ENCODE data around the gene ICAM1.

DNA sequence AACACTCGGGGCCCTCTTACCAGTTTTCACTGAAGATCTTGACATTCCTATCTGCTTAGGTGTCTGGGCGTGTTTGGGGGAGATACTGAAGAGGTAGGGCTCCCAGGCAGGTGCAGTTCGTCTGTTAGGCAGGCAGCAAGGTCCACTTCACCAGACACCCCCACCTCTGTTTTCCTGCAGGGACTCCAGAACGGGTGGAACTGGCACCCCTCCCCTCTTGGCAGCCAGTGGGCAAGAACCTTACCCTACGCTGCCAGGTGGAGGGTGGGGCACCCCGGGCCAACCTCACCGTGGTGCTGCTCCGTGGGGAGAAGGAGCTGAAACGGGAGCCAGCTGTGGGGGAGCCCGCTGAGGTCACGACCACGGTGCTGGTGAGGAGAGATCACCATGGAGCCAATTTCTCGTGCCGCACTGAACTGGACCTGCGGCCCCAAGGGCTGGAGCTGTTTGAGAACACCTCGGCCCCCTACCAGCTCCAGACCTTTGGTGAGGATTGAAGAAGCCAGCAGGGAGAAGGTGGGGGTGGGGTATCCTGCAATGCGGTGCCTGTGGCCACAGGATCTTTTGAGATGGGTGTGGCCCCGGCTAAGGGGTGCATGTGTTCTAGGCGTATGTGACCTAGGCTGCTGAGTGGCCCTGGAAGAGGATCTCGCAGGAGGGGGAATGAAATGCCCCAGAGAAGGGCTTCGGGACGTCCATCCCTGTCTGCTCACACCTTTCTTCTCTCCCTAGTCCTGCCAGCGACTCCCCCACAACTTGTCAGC is 12.6 kb downstream of the ICAM1 start:
- TF ChIP-seq, protein P1, sequence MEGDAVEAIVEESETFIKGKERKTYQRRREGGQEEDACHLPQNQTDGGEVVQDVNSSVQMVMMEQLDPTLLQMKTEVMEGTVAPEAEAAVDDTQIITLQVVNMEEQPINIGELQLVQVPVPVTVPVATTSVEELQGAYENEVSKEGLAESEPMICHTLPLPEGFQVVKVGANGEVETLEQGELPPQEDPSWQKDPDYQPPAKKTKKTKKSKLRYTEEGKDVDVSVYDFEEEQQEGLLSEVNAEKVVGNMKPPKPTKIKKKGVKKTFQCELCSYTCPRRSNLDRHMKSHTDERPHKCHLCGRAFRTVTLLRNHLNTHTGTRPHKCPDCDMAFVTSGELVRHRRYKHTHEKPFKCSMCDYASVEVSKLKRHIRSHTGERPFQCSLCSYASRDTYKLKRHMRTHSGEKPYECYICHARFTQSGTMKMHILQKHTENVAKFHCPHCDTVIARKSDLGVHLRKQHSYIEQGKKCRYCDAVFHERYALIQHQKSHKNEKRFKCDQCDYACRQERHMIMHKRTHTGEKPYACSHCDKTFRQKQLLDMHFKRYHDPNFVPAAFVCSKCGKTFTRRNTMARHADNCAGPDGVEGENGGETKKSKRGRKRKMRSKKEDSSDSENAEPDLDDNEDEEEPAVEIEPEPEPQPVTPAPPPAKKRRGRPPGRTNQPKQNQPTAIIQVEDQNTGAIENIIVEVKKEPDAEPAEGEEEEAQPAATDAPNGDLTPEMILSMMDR (IDR thresholded peaks at IDR 0.05): no peak
- TF ChIP-seq POLR2A (IDR thresholded peaks at IDR 0.05): no peak
- no peak for TF ChIP-seq POLR2AphosphoS5 (IDR thresholded peaks at IDR 0.05)

Data from prostate gland (tissue), 2 donors.